SJCRH30 (cell line): Measurements from ENCODE around the gene KRT9. TPM values are rescaled to one million over a fixed set of nuclear protein-coding genes. Genes with fewer than 3 reads are reported as not detected.
"Not testable (repeated sequence)": the region's sequence is repeated elsewhere in the genome, so short reads cannot be mapped to it uniquely, and the experiment has no call there.

Experiments
- DNase-seq, 2 experiments: peaks; one replicate each; pipeline ENCODE4 v3.0.0-alpha.2; 2015 to 2020
- H3K27ac ChIP-seq: fragments of 250-450 bp; sonication (Bioruptor Pico); 2 replicates; pipeline ENCODE4 v1.5.1; 2020; ENCODE audit warnings: mild to moderate bottlenecking, moderate library complexity
- H3K27me3 ChIP-seq: fragments of 250-450 bp; sonication (Bioruptor Pico); 2 replicates; pipeline ENCODE4 v1.5.1; 2020; ENCODE audit warnings: mild to moderate bottlenecking, moderate library complexity
- H3K36me3 ChIP-seq: fragments of 250-450 bp; sonication (Bioruptor Pico); 2 replicates; pipeline ENCODE4 v1.5.1; 2020; ENCODE audit warnings: mild to moderate bottlenecking, moderate library complexity
- H3K4me1 ChIP-seq: fragments of 250-450 bp; sonication (Bioruptor Pico); 2 replicates; pipeline ENCODE4 v1.5.1; 2020; ENCODE audit warnings: mild to moderate bottlenecking, moderate library complexity
- H3K4me3 ChIP-seq: fragments of 250-450 bp; sonication (Bioruptor Pico); 2 replicates; pipeline ENCODE4 v1.5.1; 2020; ENCODE audit warnings: mild to moderate bottlenecking, moderate library complexity
- H3K9me3 ChIP-seq: fragments of 250-450 bp; sonication (Bioruptor Pico); replicated peaks from 2 replicates; pipeline ENCODE4 v1.5.1; 2020; ENCODE audit warnings: mild to moderate bottlenecking, moderate library complexity
- total RNA-seq: library from RNA; depleted of rRNA; stranded (reverse); fragments of >200 nt; shearing (Covaris generic); gene quantifications from 2 replicates; pipeline ENCODE4 v1.2.3, GENCODE V29; 2014; rRNA removed

Gene KRT9
- not detected in 2 replicates for total RNA-seq

- Histone ChIP-seq H3K4me1 (no peaks in the 10 kb centered on the region), H3K4me3 (no peak within 1 kb of the TSS), H3K27me3 (no peaks in the 10 kb centered on the region), H3K27ac (no peak within 1 kb of the TSS), H3K36me3 (no peaks in the 10 kb centered on the region), H3K9me3 (no peaks in the 10 kb centered on the region)
- DNase-seq = no peak
These were observed at the start of gene KRT9 for GRCh38 chr17:41571561-41572434. Gene KRT9, minus strand, starts transcription at chr17:41572059. Its CDS starts 67 bp downstream, at chr17:41571992.

- not testable (repeated sequence) for H3K4me3 ChIP-seq, H3K27ac ChIP-seq, DNase-seq, H3K27me3 ChIP-seq, H3K9me3 ChIP-seq
- H3K36me3 ChIP-seq = peaks cover 19% of the 10 kb centered on the region
- H3K4me1 ChIP-seq = peaks cover 15% of the 10 kb centered on the region
These were observed 49.6 kb upstream of the KRT9 start for GRCh38 chr17:41621435-41621817.

GRCh38 chr17:41620583-41621434, 49.0 kb upstream of the KRT9 start:
- no peak for DNase-seq
- Histone ChIP-seq H3K27me3 (no peaks in the 10 kb centered on the region), H3K27ac (no peak overlapping the region), H3K36me3 (peaks cover 19% of the 10 kb centered on the region), H3K4me1 (peaks cover 15% of the 10 kb centered on the region), H3K4me3 (no peak overlapping the region), H3K9me3 (no peaks in the 10 kb centered on the region)

- not testable (repeated sequence) for H3K27ac ChIP-seq, H3K27me3 ChIP-seq, H3K9me3 ChIP-seq, DNase-seq, H3K4me3 ChIP-seq
- Histone ChIP-seq H3K36me3 (peaks cover 19% of the 10 kb centered on the region), H3K4me1 (peaks cover 12% of the 10 kb centered on the region)
These were observed 48.2 kb upstream of the KRT9 start for GRCh38 chr17:41619927-41620582.

GRCh38 chr17:41619036-41619926, 47.4 kb upstream of the KRT9 start:
- Histone ChIP-seq H3K9me3 (no peaks in the 10 kb centered on the region), H3K27ac (no peak overlapping the region), H3K27me3 (no peaks in the 10 kb centered on the region), H3K4me3 (no peak overlapping the region), H3K36me3 (peaks cover 19% of the 10 kb centered on the region), H3K4me1 (peaks cover 6% of the 10 kb centered on the region; the same call in 1 of the 2 replicates)
- no peak for DNase-seq

- peaks cover 19% of the 10 kb centered on the region for H3K36me3 ChIP-seq
- H3K4me1 ChIP-seq = peaks cover 6% of the 10 kb centered on the region; the same call in 1 of the 2 replicates
- H3K27ac ChIP-seq = no peak overlapping the region
- no peaks in the 10 kb centered on the region for H3K9me3 ChIP-seq
- H3K4me3 ChIP-seq = no peak overlapping the region
- H3K27me3 ChIP-seq = no peaks in the 10 kb centered on the region
- no peak for DNase-seq
These were observed 46.6 kb upstream of the KRT9 start for GRCh38 chr17:41618341-41619035.

GRCh38 chr17:41617698-41618097, 45.8 kb upstream of the KRT9 start:
- Histone ChIP-seq H3K9me3 (no peaks in the 10 kb centered on the region), H3K27me3 (no peaks in the 10 kb centered on the region), H3K36me3 (peaks cover 17% of the 10 kb centered on the region), H3K27ac (no peak overlapping the region), H3K4me1 (peaks cover 6% of the 10 kb centered on the region; the same call in 1 of the 2 replicates), H3K4me3 (no peak overlapping the region)
- no peak for DNase-seq

GRCh38 chr17:41617136-41617535, 45.3 kb upstream of the KRT9 start:
- Histone ChIP-seq H3K4me3 (no peak overlapping the region), H3K27me3 (no peaks in the 10 kb centered on the region), H3K27ac (no peak overlapping the region), H3K36me3 (peaks cover 11% of the 10 kb centered on the region), H3K4me1 (peaks cover 2% of the 10 kb centered on the region; the same call in 1 of the 2 replicates), H3K9me3 (no peaks in the 10 kb centered on the region)
- no peak for DNase-seq

- H3K27me3 ChIP-seq = not testable (repeated sequence)
These were observed 44.6 kb upstream of the KRT9 start for GRCh38 chr17:41616486-41616885.

GRCh38 chr17:41615454-41615853, 43.6 kb upstream of the KRT9 start:
- Histone ChIP-seq H3K36me3 (0 out of 2 replicates have a peak, but pooled peaks cover 3% of the 10 kb centered on the region), H3K4me1 (peaks cover 2% of the 10 kb centered on the region; the same call in 1 of the 2 replicates), H3K27me3 (no peaks in the 10 kb centered on the region), H3K4me3 (no peak overlapping the region), H3K9me3 (no peaks in the 10 kb centered on the region), H3K27ac (no peak overlapping the region)
- DNase-seq = no peak

More at GRCh38 chr17:41616486-41616885, 44.6 kb upstream of the KRT9 start:
- H3K9me3 ChIP-seq, H3K27ac ChIP-seq, DNase-seq, H3K4me1 ChIP-seq, H3K36me3 ChIP-seq, H3K4me3 ChIP-seq: not testable (repeated sequence)

GRCh38 chr17:41614767-41615166, 42.9 kb upstream of the KRT9 start:
- DNase-seq, H3K9me3 ChIP-seq, H3K4me1 ChIP-seq, H3K4me3 ChIP-seq, H3K27me3 ChIP-seq, H3K36me3 ChIP-seq, H3K27ac ChIP-seq: not testable (repeated sequence)

- no peak for DNase-seq
- Histone ChIP-seq H3K9me3 (no peaks in the 10 kb centered on the region), H3K4me3 (no peak overlapping the region), H3K36me3 (no peaks in the 10 kb centered on the region), H3K4me1 (peaks cover 2% of the 10 kb centered on the region; the same call in 1 of the 2 replicates), H3K27me3 (no peaks in the 10 kb centered on the region), H3K27ac (no peak overlapping the region)
These were observed 42.2 kb upstream of the KRT9 start for GRCh38 chr17:41614098-41614497.

GRCh38 chr17:41613277-41614082, 41.6 kb upstream of the KRT9 start:
- no peaks in the 10 kb centered on the region for H3K36me3 ChIP-seq
- no peak overlapping the region for H3K4me3 ChIP-seq
- no peak overlapping the region for H3K27ac ChIP-seq
- H3K27me3 ChIP-seq = no peaks in the 10 kb centered on the region
- DNase-seq = no peak
- peaks cover 2% of the 10 kb centered on the region; the same call in 1 of the 2 replicates for H3K4me1 ChIP-seq
- no peaks in the 10 kb centered on the region for H3K9me3 ChIP-seq
